Activated CD4-positive, alpha-beta T cell treated with anti-CD3 and anti-CD28 coated beads, Interleukin-2, amount 50 U/mL, for 1 hour (primary cell): Measurements from ENCODE around the gene DES.
"Not testable (repeated sequence)": the region's sequence is repeated elsewhere in the genome, so short reads cannot be mapped to it uniquely, and the experiment has no call there.

Experiments used
- DNase-seq: peaks from one replicate; pipeline ENCODE4 v3.0.0-alpha.2; 2020

The DES gene

GRCh38 chr2:219418155-219419011 is at the start of gene DES:
Gene DES, plus strand, starts transcription at chr2:219418377. Its CDS starts 86 bp downstream, at chr2:219418463.
- no peak for DNase-seq

GRCh38 chr2:219368690-219369191 is 49.4 kb upstream of the DES start:
- DNase-seq, result no peak

GRCh38 chr2:219369447-219369861 is 48.7 kb upstream of the DES start:
- DNase-seq, result no peak

GRCh38 chr2:219378163-219378851 is 39.9 kb upstream of the DES start:
- no peak for DNase-seq

- DNase-seq, result no peak
These were observed 37.3 kb upstream of the DES start for GRCh38 chr2:219380926-219381325.

GRCh38 chr2:219381448-219381847 is 36.7 kb upstream of the DES start:
- DNase-seq, result no peak

GRCh38 chr2:219384083-219384713 is 34.0 kb upstream of the DES start:
- no peak for DNase-seq

GRCh38 chr2:219384859-219385258 is 33.3 kb upstream of the DES start:
- DNase-seq, result no peak

- no peak for DNase-seq
These were observed 32.1 kb upstream of the DES start for GRCh38 chr2:219385958-219386520.

- no peak for DNase-seq
These were observed 31.5 kb upstream of the DES start for GRCh38 chr2:219386532-219387280.

- peak; percentile 95 for DNase-seq
These were observed 30.7 kb upstream of the DES start, which contains the start of gene DNPEP for GRCh38 chr2:219387306-219388120. Gene DNPEP, minus strand, starts transcription at chr2:219387912. Its CDS starts 118 bp downstream, at chr2:219387794.

GRCh38 chr2:219388121-219388906 is 29.9 kb upstream of the DES start:
- DNase-seq, result peak; percentile 99

GRCh38 chr2:219388907-219389156 is 29.3 kb upstream of the DES start:
- no peak for DNase-seq

GRCh38 chr2:219392754-219393153 is 25.4 kb upstream of the DES start:
- DNase-seq, result no peak

GRCh38 chr2:219395056-219395455 is 23.1 kb upstream of the DES start:
- DNase-seq, result not testable (repeated sequence)

GRCh38 chr2:219395609-219396008 is 22.6 kb upstream of the DES start:
- DNase-seq, result no peak

- no peak for DNase-seq
These were observed 21.2 kb upstream of the DES start for GRCh38 chr2:219396863-219397457.

GRCh38 chr2:219398721-219399363 is 19.3 kb upstream of the DES start:
- no peak for DNase-seq

GRCh38 chr2:219399716-219400478 is 18.3 kb upstream of the DES start:
- DNase-seq, result no peak
